IgD-negative memory B cell (primary cell): ENCODE measurements around the gene CELA2A. TPM values are rescaled to one million over a fixed set of nuclear protein-coding genes. Genes with fewer than 3 reads are reported as not detected.
"Not testable (repeated sequence)": the region's sequence is repeated elsewhere in the genome, so short reads cannot be mapped to it uniquely, and the experiment has no call there.

Experiments
- H3K27ac Mint-ChIP-seq, 3 donors: one replicate each; pipeline ENCODE4 v1.8.0; 2020 to 2022; ENCODE audit warnings: mild to moderate bottlenecking in 3 of 3, mixed read lengths in 3 of 3, moderate library complexity in 1 of 3
- H3K27me3 Mint-ChIP-seq: one replicate; pipeline ENCODE4 v1.8.0; 2021; ENCODE audit warnings: mixed read lengths
- H3K36me3 Mint-ChIP-seq: one replicate; pipeline ENCODE4 v1.8.0; 2020; ENCODE audit warnings: mild to moderate bottlenecking, mixed read lengths
- H3K4me1 Mint-ChIP-seq, 3 donors: one replicate each; pipeline ENCODE4 v1.8.0; 2020 to 2022; ENCODE audit warnings: mixed read lengths in 3 of 3, mild to moderate bottlenecking in 1 of 3
- H3K4me3 Mint-ChIP-seq, 4 donors: one replicate each; pipeline ENCODE4 v1.8.0; 2020 to 2022; ENCODE audit warnings: mild to moderate bottlenecking in 4 of 4, mixed read lengths in 4 of 4, moderate library complexity in 3 of 4
- H3K9me3 Mint-ChIP-seq, 3 donors: one replicate each; pipeline ENCODE4 v1.8.0; 2020 to 2021; ENCODE audit warnings: mixed read lengths in 3 of 3, mild to moderate bottlenecking in 1 of 3
- polyA plus RNA-seq: library from polyadenylated mRNA; unstranded; fragments of 300-500 nt; fragmentation: Illumina TruSeq; gene quantifications from one replicate; pipeline ENCODE4 v1.2.3, GENCODE V29; 2021

CELA2A gene
- polyA plus RNA-seq, 1 donor from 2014 or later, result not detected

DNA sequence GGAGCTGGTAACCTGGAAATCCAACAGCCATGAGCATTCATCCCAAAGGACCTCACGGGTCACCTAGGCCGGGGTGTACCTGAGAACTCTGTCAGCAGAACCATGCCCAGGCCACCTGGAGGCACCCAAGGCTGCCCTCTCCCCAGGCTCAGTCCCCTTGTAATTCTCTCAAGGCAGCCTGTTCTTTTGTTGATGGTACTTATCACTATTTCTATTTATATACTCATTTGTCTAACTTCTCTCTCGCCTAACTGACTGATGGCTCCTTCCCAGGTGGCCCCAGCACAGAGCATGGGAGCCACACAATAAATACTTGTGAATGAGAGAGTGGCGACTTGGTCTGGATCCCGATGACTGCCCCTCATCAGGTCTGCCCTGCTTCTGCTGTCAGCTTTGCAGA lies 50.7 kb downstream of the CELA2A start:
- H3K27ac Mint-ChIP-seq, result no peak overlapping the region
- peaks cover 8% of the 10 kb centered on the region for H3K36me3 Mint-ChIP-seq
- H3K4me3 Mint-ChIP-seq, result no peak overlapping the region
- H3K4me1 Mint-ChIP-seq, result peaks cover 3 to 10% (median 9%) of the 10 kb centered on the region in 3 donors
- H3K9me3 Mint-ChIP-seq, result no peaks in the 10 kb centered on the region
- H3K27me3 Mint-ChIP-seq, result no peaks in the 10 kb centered on the region

DNA sequence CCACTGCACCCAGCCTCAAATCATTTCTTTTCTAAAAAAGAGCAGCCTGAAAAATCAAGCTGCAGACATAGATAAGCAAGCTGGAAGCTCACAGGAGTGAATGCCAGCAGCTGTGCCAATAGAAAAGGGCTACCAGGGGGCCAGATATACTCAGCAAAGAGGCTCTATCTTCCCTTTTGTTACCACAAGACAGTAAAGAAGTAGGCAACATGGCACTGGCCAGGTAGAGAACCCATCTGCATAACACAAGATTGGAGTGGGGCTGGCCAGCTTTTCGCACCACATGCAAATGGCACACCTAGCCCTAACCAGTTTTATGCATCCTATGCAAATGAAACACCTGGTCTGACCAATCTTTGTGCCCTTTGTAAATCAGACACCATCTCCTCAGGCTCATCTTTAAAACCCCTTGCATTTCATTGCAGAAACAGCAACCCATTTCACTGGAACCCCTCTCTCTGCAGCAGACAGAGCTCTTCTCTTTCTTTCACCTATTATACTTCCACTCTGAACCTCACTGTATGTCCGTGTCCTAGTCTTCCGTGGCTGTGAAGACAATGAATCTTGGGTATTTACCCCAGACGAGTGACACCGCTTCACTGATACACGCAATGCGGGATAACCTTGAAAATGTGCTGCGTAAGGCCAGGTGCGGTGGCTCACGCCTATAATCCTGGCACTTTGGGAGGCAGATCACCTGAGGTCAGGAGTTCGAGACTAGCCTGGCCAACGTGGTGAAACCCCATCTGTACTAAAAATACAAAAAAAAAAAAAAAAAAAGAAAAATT lies 52.4 kb downstream of the CELA2A start:
- H3K9me3 Mint-ChIP-seq, result no peaks in the 10 kb centered on the region

DNA sequence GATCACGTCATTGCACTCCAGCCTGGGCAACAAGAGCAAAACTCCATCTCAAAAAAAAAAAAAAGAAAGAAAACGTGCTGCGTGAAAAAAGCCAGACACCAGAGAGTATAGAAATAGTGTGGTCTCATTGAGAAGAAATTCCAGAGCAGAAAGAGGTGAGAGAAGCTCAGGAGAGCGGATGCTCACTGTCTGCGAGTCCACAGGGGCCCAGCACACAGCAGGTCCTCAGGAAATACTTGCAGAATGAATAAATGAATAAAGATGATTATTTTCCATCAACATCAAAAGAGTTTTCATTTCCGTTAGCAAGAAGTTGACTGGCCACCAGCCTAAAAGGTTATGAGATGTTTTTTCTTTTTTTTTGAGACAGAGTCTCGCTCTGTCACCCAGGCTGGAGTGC lies 53.1 kb downstream of the CELA2A start:
- Mint-ChIP-seq H3K27me3 (no peaks in the 10 kb centered on the region), H3K9me3 (no peaks in the 10 kb centered on the region), H3K4me3 (no peak overlapping the region), H3K36me3 (peaks cover 8% of the 10 kb centered on the region), H3K27ac (no peak overlapping the region), H3K4me1 (peaks cover 3 to 12% (median 10%) of the 10 kb centered on the region in 3 donors)

More for the DNA sequence above, 52.4 kb downstream of the CELA2A start:
- Mint-ChIP-seq H3K4me3 (no peak overlapping the region), H3K27ac (no peak overlapping the region), H3K36me3 (peaks cover 8% of the 10 kb centered on the region), H3K4me1 (peaks cover 3 to 10% (median 9%) of the 10 kb centered on the region in 3 donors), H3K27me3 (no peaks in the 10 kb centered on the region)

DNA sequence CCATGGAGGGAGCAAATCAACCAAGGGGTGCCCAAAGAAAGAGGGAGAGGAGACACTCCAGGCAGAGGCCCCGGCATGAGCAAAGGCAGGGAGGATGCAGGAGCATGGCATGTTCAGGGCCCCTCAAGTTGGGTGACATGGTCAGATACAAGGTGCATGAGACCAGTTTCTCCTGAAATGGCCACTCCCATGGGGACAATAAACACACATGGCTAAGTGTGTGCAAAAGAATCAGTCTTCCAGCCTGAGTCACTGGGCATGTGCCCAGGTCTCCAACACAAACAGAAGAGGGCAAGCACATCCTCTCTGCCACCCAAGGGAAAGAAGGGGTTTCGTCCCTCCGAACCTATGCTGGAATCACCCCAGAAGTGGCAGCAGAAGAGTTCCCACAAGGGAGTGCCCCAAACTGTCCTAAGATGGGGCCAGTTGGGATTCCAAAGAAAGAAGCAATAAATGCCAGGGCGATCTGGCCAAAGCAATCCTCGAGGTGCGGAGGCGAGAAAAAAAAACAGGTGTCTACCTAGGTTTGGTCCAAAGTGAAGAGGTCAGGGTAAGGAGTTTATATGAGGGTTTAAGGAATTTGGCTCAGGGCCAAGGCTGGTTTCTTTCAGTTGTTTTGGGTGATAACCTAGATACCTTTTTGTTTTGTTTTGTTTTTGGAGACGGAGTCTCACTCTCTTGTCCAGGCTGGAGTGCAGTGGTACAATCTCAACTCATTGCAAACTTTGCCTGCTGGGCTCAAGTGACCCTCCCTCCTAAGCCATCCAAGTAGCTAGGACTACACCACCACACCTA lies 54.3 kb downstream of the CELA2A start:
- Mint-ChIP-seq H3K4me1 (peaks cover 11 to 19% (median 18%) of the 10 kb centered on the region in 3 donors), H3K9me3 (no peaks in the 10 kb centered on the region), H3K27ac (no peak overlapping the region), H3K4me3 (peak overlapping the region in 1 of 4 donors; percentile 43), H3K36me3 (peaks cover 8% of the 10 kb centered on the region), H3K27me3 (no peaks in the 10 kb centered on the region)

DNA sequence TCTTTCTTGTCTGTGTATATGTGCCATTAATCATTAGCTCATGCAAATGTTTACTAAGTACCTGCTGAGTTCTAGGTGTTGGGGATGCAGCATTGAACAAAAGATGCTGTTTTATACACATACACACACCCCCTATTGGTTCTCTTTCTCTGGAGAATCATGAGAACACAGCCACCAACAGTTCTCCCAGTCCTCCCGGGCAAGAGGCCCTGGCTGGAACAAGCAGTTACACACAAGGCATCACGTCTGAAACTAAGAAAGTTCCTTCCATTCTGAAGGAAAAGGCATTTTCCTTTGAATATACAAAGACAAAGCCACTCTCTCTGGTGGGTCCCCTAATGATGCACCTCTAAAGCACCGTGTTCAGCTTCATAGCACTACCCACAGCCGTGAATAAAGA lies 56.7 kb downstream of the CELA2A start:
- H3K9me3 Mint-ChIP-seq, result no peaks in the 10 kb centered on the region
- no peaks in the 10 kb centered on the region for H3K27me3 Mint-ChIP-seq
- no peak overlapping the region for H3K4me3 Mint-ChIP-seq
- H3K36me3 Mint-ChIP-seq, result peaks cover 8% of the 10 kb centered on the region
- peaks cover 17 to 25% (median 25%) of the 10 kb centered on the region in 3 donors for H3K4me1 Mint-ChIP-seq
- no peak overlapping the region for H3K27ac Mint-ChIP-seq

DNA sequence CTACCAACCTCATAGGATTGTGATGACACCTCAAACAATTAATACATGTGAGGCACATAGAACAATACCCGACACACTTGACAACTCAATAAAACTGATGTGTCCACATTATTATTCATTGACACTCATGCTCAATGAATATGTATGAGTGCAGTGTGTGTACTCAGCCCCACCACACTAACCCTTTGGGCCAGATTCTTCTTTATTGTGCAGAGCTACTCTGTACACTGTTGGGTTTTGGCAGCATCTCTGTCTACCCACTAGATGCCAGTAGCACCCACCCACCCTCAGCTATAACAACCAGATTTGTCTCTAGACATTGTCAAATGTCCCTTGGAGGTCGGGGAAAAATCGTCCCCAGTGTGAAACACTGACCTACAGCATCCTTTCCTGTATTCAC lies 57.4 kb downstream of the CELA2A start:
- peaks cover 10% of the 10 kb centered on the region for H3K36me3 Mint-ChIP-seq
- no peaks in the 10 kb centered on the region for H3K9me3 Mint-ChIP-seq
- no peak overlapping the region for H3K27ac Mint-ChIP-seq
- no peak overlapping the region for H3K4me3 Mint-ChIP-seq
- peaks cover 17 to 28% (median 26%) of the 10 kb centered on the region in 3 donors for H3K4me1 Mint-ChIP-seq
- H3K27me3 Mint-ChIP-seq, result no peaks in the 10 kb centered on the region

DNA sequence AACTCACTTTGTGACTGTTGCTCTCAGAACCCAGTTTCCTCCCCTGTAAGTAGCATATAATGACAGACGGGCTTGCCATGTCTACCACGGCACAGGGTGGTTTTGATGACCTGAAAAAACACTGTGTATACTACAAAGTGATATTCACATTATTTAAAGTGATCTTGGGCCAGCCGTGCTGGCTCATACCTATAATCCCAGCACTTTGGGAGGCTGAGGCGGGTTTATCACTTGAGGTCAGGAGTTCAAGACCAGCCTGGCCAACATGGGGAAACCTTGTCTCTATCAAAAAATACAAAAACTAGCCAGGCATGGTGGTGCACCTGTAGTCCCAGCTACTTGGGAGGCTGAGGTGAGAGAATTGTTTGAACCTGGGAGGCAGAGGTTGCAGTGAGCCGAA lies 58.0 kb downstream of the CELA2A start:
- not testable (repeated sequence) for H3K27me3 Mint-ChIP-seq, H3K4me3 Mint-ChIP-seq, H3K9me3 Mint-ChIP-seq, H3K36me3 Mint-ChIP-seq, H3K27ac Mint-ChIP-seq
- peaks cover 16 to 28% (median 27%) of the 10 kb centered on the region in 3 donors for H3K4me1 Mint-ChIP-seq

DNA sequence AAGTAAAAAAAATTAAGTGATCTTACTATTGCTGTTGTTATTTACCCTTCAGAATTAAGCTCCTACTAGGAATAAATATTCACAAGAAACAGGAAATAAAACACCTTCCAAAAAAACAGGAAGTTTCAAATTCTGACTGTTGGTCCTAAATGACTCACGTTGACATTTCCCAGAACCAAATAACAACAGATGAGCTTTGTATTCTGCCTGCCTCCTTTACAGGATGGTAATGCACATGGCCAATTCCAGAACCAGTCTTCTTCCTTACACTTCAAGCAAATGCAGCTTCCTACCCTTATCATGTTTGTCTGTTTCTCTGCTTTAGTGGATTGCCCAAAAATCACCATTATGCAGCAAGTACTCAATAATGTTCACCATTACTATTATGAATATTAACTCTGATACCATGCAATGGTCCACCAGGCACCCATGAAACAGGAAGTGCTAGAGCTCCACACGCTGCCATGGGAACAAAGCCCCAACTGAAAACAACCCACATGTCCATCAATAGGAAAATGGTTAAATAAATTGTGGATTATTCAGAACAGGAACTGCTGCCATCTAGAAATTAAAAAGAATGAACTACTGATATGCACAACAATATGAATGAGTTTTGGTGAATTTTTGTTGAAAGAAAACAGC lies 58.6 kb downstream of the CELA2A start:
- H3K4me1 Mint-ChIP-seq, result peaks cover 16 to 28% (median 27%) of the 10 kb centered on the region in 3 donors
- H3K4me3 Mint-ChIP-seq, result peak overlapping the region in 1 of 4 donors; percentile 28
- peaks cover 9% of the 10 kb centered on the region for H3K36me3 Mint-ChIP-seq
- H3K27me3 Mint-ChIP-seq, result no peaks in the 10 kb centered on the region
- no peaks in the 10 kb centered on the region for H3K9me3 Mint-ChIP-seq
- peak overlapping the region in 2 of 3 donors; percentile 23 to 89 for H3K27ac Mint-ChIP-seq

DNA sequence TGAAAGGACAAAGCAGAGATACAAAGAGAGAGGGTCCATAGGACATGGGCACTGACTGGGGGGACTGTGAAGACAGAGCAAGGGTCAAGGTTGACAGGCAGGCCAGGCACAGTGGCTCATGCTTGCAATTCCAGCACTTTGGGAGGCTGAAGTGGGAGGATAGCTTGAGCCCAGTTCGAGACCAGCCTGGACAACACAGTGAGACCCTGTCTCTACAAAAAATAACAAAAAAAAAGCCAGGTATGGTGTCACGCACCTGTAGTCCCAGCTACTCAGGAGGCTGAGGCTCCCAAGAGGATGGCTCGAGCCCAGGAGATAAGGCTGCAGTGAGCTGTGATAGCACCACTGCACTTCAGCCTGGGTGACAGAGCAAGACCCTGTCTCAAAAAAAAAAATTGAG lies 63.1 kb downstream of the CELA2A start:
- H3K4me1 Mint-ChIP-seq, result peaks cover 25 to 33% (median 30%) of the 10 kb centered on the region in 3 donors
- peak overlapping the region in 1 of 4 donors; percentile 9 for H3K4me3 Mint-ChIP-seq

GRCh38 chr1:15521206-15521906 lies 64.8 kb downstream of the CELA2A start:
- Mint-ChIP-seq H3K4me1 (peaks cover 24 to 33% (median 25%) of the 10 kb centered on the region in 3 donors), H3K27ac (peak overlapping the region in 1 of 3 donors; percentile 10)
- not testable (repeated sequence) for H3K36me3 Mint-ChIP-seq, H3K4me3 Mint-ChIP-seq, H3K27me3 Mint-ChIP-seq, H3K9me3 Mint-ChIP-seq

More for the DNA sequence above, 63.1 kb downstream of the CELA2A start:
- Mint-ChIP-seq H3K27ac (no peak overlapping the region), H3K9me3 (no peaks in the 10 kb centered on the region), H3K36me3 (peaks cover 2% of the 10 kb centered on the region), H3K27me3 (no peaks in the 10 kb centered on the region)

Other genes starting within 250 kb of the CELA2A start
- not detected for gene FHAD1, start 209.5 kb upstream of the CELA2A start, polyA plus RNA-seq
- gene EFHD2, start 46.8 kb upstream of the CELA2A start, polyA plus RNA-seq, result 81.8 TPM
- not detected for gene CTRC, start 18.3 kb upstream of the CELA2A start, polyA plus RNA-seq
- not detected for gene CELA2B, start 19.4 kb downstream of the CELA2A start, polyA plus RNA-seq
- 16.9 TPM for gene CASP9, start 67.5 kb downstream of the CELA2A start, polyA plus RNA-seq
- 9.9 TPM for gene DNAJC16, start 70.1 kb downstream of the CELA2A start, polyA plus RNA-seq
- gene AGMAT, start 128.3 kb downstream of the CELA2A start, polyA plus RNA-seq, result 11.8 TPM
- 6.5 TPM for gene DDI2, start 160.7 kb downstream of the CELA2A start, polyA plus RNA-seq
- 8.2 TPM for gene PLEKHM2, start 227.6 kb downstream of the CELA2A start, polyA plus RNA-seq